Measurements from ENCODE around the gene C10orf88. TPM values are rescaled to one million over a fixed set of nuclear protein-coding genes. Genes with fewer than 3 reads are reported as not detected.

The C10orf88 gene
- total and polyA plus RNA-seq, 7 donors: 3.0 to 10.2 (median 3.6) TPM

Other genes with a start within 250 kb of the C10orf88 start
- gene CUZD1, start 108.4 kb downstream of the C10orf88 start, total RNA-seq: under 1 TPM in 2 of 4 donors, not detected in 2; 0.36 to 0.66 TPM
- gene CUZD1, start 108.4 kb downstream of the C10orf88 start, polyA plus RNA-seq: 1 to 10 TPM in 1 of 3 donors, under 1 TPM in 1, not detected in 1; 0.54 to 4.2 TPM
- 1 to 10 TPM in 1 of 4 donors, under 1 TPM in 1, not detected in 2; 0.99 to 4.2 TPM for gene FAM24B, start 74.6 kb downstream of the C10orf88 start, total RNA-seq
- gene FAM24B, start 74.6 kb downstream of the C10orf88 start, polyA plus RNA-seq: 1 to 10 TPM in 2 of 3 donors, not detected in 1; 4.4 to 4.6 TPM
- not detected for gene FAM24A, start 43.6 kb downstream of the C10orf88 start, total RNA-seq
- gene FAM24A, start 43.6 kb downstream of the C10orf88 start, polyA plus RNA-seq: not detected
- 1 to 10 TPM; 1.6 to 3.6 (median 3.4) TPM for gene PSTK, start 26.2 kb upstream of the C10orf88 start, total RNA-seq
- 1 to 10 TPM; 2.0 to 3.0 (median 2.3) TPM for gene PSTK, start 26.2 kb upstream of the C10orf88 start, polyA plus RNA-seq
- 10 to 100 TPM in 3 of 4 donors, 1 to 10 TPM in 1; 9.4 to 16.4 (median 13.4) TPM for gene IKZF5, start 54.6 kb upstream of the C10orf88 start, total RNA-seq
- gene IKZF5, start 54.6 kb upstream of the C10orf88 start, polyA plus RNA-seq: 1 to 10 TPM; 4.4 to 8.0 (median 6.0) TPM
- 10 to 100 TPM; 15.0 to 18.7 (median 16.8) TPM for gene ACADSB, start 54.8 kb upstream of the C10orf88 start, total RNA-seq
- gene ACADSB, start 54.8 kb upstream of the C10orf88 start, polyA plus RNA-seq: 10 to 100 TPM in 2 of 3 donors, 1 to 10 TPM in 1; 7.6 to 14.8 (median 12.6) TPM
- gene HMX3, start 181.7 kb upstream of the C10orf88 start, total RNA-seq: under 1 TPM in 2 of 4 donors, not detected in 2; 0.68 to 0.83 TPM
- under 1 TPM in 1 of 3 donors, not detected in 2; 0.52 TPM for gene HMX3, start 181.7 kb upstream of the C10orf88 start, polyA plus RNA-seq
- under 1 TPM in 3 of 4 donors, not detected in 1; 0.27 to 0.55 (median 0.36) TPM for gene HMX2, start 193.9 kb upstream of the C10orf88 start, total RNA-seq
- gene HMX2, start 193.9 kb upstream of the C10orf88 start, polyA plus RNA-seq: under 1 TPM in 1 of 3 donors, not detected in 2; 0.36 TPM
- gene BUB3, start 200.2 kb upstream of the C10orf88 start, total RNA-seq: 100 to 1,000 TPM in 2 of 4 donors, 10 to 100 TPM in 2; 75.6 to 116 (median 101) TPM
- gene BUB3, start 200.2 kb upstream of the C10orf88 start, polyA plus RNA-seq: 10 to 100 TPM; 39.6 to 82.1 (median 68.7) TPM